SIG-M5 treated with dmso at 0.1 percent for 504 hours (cell line): Measurements from ENCODE around the gene RTN4RL2.
A peak's percentile ranks its signal among the peaks of the same experiment; 100 is the strongest.

Experiments
- DNase-seq: peaks from one replicate; lab custom pipeline; 2025; ENCODE audit not compliant: unreplicated experiment; lab: John Stamatoyannopoulos, UW

The RTN4RL2 gene

GRCh38 chr11:57498540-57498939, 38.2 kb downstream of the RTN4RL2 start:
- no peak for DNase-seq

DNA sequence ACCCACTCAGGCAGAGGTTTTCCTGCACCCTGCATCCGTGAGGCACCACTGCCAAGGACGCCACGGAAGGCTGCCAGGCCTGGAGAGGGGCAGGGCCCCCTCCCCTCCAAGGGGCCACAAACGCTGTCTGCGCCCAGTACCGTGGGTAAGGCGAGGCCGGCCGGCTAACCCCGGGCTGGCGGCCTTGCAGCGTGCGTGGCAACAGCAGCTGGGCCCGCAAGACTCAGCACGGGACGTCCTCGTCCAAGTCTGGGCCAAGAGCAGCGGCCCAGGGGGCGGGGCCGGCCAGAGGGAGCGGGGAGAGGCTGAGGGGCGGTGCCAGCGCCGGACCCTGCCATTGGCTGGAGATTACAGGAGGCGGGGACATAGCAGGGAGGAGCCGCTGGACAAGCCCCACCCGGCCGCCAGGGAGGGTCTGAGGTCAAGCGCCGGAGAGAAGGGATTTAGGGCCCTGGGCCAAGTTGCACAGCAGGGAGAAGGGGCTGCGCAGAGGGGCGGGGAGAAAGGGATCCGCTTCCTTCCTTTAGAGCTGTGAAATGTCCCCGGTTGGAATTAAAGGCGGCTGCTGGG, 39.2 kb downstream of the RTN4RL2 start:
- no peak for DNase-seq

DNA sequence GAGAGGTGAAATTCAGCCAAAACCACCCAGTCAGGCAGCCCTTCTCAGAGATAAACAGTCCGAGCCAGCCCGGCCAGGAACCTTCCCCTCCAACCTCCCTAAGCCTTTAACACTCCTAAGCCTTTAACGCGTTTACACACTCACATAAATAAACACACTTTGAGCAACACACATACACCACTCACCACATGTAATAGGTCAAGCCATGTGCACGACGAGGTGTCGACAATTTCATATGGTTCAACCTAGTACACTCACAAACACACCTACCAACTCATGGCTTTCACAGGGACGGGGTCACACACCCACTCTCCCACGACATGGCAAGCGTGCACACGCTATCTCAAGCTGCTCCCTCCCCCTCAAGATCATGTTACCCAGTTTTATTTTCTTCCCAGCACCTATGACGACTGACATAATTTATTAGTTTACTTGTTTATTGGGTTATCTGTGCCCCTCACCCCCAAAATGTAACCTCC, 39.7 kb downstream of the RTN4RL2 start:
- no peak for DNase-seq

GRCh38 chr11:57500515-57500914, 40.2 kb downstream of the RTN4RL2 start:
- DNase-seq: no peak

DNA sequence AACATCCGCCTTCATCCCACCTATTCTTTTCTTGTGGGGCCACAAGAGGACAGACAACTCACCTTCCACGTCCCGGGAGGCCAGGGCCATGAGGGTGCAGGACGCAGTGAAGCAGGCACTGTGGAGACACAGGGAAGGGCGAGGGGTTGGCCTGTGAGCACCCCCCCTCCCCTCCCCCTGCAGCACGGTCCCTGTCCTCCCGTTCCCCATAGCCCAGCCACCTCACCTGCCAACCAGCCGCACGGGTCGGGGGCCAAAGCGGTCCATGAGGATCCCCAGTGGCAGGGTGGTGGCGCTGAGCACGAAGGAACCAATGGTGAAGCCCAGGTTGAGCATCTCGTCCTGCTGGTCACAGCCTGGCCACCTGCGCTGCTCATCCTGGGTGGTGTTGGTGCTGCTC, 40.6 kb downstream of the RTN4RL2 start:
- no peak for DNase-seq

- DNase-seq: no peak
Measured at GRCh38 chr11:57501953-57502352, 41.6 kb downstream of the RTN4RL2 start.

DNA sequence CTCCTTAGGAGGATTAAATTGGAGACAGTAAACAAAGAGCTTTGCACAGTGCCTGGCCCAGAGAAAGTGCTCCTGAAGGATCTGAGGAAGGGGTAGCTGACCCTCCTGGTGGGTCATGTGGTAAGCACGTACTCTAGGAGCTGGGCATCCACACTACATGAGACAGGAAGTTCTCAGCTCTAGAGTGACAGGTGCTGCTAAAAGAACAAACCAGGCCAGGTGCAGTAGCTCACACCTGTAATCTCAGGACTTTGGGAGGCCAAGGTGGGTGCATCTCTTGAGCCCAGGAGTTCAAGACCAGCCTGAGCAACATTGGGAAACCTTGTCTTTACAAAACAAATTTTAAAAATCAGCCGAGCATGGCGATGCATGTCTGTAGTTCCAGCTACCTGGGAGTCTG, 42.0 kb downstream of the RTN4RL2 start:
- no peak for DNase-seq

DNA sequence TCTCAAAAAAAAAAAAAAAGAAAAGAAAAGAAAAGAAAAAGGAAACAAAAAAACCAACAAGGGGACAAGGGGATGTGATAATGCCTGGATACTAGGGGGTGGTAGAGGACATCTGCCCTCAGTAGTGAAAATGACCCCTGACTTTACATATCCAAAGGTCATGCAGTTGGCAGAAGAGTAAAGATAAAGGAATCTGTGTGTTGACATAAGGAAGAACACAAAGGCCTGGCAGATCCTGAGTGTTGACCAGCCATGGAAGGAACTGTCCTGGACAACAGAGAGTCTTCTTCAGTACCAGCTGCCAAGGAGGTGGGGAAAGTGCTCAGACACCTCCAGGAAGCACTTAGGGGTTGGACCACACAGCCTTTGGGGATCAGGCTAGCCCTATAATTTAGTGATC, 42.5 kb downstream of the RTN4RL2 start:
- DNase-seq: no peak

GRCh38 chr11:57504511-57504910, 44.2 kb downstream of the RTN4RL2 start:
- DNase-seq: no peak

GRCh38 chr11:57506522-57506921, 46.2 kb downstream of the RTN4RL2 start:
- no peak for DNase-seq

- DNase-seq: no peak
Measured at GRCh38 chr11:57508341-57509170, 48.2 kb downstream of the RTN4RL2 start.

GRCh38 chr11:57511741-57512430, 51.6 kb downstream of the RTN4RL2 start:
- DNase-seq: no peak

DNA sequence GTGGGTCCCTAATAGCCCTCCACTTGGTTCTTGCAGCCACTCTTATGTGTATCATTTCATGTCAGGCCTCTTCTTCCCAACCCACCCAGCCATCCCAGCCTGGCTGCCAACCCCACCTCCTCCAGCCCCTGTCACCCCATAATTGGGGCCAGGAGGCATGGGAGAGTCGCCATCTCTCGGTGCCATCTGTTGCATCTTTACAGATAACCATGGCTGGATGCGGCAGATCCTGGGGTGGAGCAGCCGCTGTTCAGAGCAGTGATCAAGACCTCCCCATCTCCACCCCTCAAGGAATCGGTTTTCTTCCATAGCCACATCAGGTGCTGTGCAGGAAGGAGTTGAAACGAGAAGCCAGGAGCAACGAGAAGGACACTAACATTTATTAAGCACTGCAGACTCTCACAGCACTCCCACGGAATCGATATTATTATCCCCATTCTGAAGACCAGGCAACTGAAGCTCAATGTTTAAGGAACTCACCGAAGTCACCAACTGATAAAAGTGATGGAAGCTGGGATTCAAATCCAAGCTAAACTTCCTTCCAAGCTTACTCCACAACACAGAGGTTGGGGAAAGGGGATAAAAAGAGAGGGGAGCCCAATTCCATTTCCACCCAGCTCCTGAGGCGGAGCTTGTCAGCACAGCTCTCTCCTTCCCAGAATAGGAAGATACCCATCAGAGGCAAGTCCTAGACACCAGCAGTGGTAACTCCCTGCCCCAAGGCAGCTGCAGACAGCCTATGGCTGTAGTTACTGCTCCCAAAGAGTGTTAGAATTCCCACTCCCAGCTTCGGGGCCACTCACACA, 52.5 kb downstream of the RTN4RL2 start:
- DNase-seq: no peak

DNA sequence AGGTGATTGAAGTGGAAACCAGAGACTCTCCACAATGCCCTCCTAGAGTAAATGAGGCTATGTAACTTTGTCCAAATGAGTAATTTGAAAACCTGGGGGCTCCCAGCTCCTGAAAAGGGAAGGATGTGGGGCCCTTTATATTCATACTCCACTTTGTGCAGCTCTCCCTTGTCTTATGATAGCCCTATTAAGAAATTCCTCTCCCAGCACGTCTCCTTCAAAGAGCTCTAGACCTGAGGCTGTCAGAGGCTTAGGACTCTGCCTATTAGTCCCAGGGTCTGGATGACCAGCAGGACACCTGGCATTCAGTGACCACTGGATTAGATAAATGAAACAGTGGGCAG, 53.1 kb downstream of the RTN4RL2 start:
- DNase-seq: peak; percentile 49

DNA sequence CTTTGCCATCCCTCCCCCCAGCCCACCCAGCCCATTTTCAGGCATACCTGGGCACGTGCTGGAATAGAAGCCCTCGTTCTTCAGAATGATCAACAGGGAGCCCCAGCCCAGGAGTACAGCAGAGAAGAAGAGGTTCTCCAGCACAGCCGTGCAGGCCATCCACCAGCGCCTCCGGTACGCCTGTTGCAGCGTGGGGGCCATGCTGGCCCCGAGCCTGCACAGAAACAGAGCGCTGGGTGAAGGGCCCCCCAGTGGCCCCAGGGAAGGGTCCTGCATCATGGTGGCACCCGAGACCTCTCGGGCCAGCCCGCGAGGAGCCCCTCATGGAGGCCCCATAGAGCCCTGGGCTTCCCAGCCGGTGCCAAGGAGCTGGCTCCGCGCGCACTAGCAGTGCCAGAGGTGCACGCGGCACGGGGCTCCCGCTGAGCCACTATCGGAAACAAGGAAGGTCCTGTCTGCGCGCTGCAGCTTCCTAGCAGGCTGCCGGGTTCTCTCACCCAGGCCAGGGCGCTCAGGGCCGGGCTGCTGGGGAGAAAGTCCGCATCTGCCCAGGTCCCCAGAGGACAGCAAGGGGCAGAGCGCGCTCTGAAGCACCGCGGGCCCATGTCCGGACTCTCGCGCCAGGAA, 53.7 kb downstream of the RTN4RL2 start:
- DNase-seq: peak; percentile 15

DNA sequence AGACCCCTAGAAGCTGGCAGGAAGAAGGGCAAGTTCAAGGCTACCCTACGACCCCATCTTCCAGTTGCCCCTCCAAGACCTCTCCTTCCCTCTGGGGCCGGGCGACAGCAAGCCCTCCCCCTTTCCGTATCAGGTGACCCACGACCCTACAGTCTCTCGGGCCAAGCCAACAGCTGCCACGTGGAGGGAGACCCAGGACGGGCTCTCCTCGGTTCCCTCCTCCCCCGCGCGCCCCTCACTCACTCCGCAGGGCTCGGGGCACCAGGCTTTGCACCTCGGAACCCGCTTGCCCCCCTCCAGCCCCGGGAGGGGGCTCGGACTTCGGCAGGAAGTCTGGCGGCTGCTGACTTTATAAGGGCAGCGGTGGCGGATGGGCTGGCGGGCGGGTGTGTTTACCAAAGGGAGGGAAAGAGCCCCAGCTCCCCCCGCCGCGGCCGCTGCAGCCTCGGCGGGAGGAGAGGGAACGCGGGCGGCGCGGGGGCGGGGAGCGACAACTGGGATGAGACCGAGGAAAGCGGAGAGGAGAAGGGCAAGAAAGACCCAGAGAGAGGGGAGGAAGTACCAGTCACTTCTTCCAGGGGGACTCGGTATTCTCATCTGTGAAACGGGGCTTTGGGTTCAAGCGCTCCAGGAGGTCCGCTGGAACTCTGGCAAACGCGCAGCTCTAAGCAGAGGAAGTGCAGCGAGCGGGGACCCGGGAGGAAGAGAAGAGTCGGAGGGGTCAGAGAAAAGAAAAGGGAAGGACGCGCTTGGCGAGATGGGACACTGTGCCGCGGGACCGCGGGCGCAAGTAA, 54.4 kb downstream of the RTN4RL2 start:
- peak; percentile 42 for DNase-seq

DNA sequence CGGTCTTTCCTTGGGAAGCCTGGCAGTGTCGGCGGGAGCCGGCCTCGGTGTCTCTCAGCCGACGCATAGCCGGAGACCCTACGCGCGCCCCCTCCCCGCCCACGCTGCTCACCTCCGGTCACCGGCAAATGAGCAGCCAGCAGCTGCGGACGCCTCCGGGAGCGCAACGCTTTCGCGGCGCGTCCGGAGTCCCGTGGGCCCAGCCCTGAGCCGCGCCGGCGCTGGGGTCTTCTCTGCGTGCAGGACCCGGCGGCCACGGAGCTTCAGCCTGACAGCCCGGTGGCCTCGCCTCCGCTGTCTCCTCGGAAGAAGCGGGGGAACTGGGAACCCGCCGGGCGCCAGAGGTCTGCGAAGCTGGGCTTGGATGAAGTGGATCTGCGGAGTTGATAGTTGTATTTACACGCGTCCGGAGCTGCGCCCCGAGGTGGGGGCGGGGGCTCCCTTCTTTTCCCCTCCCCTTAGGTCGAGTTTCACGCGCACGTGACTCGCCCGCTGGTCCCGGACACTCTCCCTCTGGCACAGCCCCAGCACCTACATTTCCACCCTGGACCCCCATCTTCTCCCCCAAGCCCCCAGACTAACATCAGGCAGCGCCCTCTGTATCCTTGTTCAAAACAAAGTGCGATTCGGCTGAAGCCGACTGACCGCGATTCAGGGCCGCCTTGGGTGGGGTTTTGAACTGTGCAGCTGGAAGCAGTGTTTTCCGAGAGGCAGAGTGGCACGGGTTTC, 55.2 kb downstream of the RTN4RL2 start, which contains the start of gene SLC43A1:
Gene SLC43A1, minus strand, starts transcription at position 371 of the 729 bp plus-strand sequence. CDS start 1,591 bp downstream, outside the sequence.
- DNase-seq: peak; percentile 51

DNA sequence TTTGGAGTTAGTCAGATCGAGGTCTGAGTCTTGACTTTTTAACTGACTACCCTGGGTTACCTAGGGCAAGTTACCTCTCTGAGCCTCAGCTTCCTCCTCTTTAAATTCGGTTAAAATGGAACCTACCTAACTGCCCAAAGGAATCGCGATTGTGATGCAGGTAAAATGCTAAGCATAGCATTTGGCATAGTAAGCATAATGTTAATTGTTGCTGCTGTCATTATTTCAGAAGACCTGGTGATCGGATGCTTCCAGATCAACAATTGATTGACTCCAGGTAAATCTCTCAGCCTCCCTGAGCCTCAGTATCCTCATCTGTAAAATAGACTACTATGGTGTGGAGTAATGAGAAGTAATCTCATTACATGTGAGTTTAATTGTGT, 55.7 kb downstream of the RTN4RL2 start:
- no peak for DNase-seq

- no peak for DNase-seq
Measured at GRCh38 chr11:57521116-57521515, 60.8 kb downstream of the RTN4RL2 start.
